Measurements from ENCODE around the gene ITPK1. TPM values are rescaled to one million over a fixed set of nuclear protein-coding genes. Genes with fewer than 3 reads are reported as not detected.
"Not testable (repeated sequence)": the region's sequence is repeated elsewhere in the genome, so short reads cannot be mapped to it uniquely, and the experiment has no call there.

The ITPK1 gene
- total RNA-seq, 1 experiment from 2014 or later, result 10.2 TPM

GRCh38 chr14:93084866-93085857 lies 30.6 kb downstream of the ITPK1 start:
- DNase-seq (ENCODE audit: low read depth), result no peak

- DNase-seq (ENCODE audit: low read depth), result no peak
These were observed 31.3 kb downstream of the ITPK1 start for GRCh38 chr14:93084402-93084801.

GRCh38 chr14:93083917-93084316 lies 31.8 kb downstream of the ITPK1 start:
- no peak for DNase-seq (ENCODE audit: low read depth)

- DNase-seq (ENCODE audit: low read depth), result no peak
These were observed 33.1 kb downstream of the ITPK1 start for GRCh38 chr14:93082576-93083001.

- DNase-seq (ENCODE audit: low read depth), result no peak
These were observed 33.7 kb downstream of the ITPK1 start for GRCh38 chr14:93081876-93082570.

GRCh38 chr14:93079865-93080403 lies 35.8 kb downstream of the ITPK1 start:
- DNase-seq (ENCODE audit: low read depth), result no peak

- DNase-seq (ENCODE audit: low read depth), result no peak
These were observed 36.4 kb downstream of the ITPK1 start for GRCh38 chr14:93079321-93079720.

- DNase-seq (ENCODE audit: low read depth), result no peak
These were observed 36.9 kb downstream of the ITPK1 start for GRCh38 chr14:93078870-93079269.

GRCh38 chr14:93076755-93077154 lies 39.0 kb downstream of the ITPK1 start:
- DNase-seq (ENCODE audit: low read depth), result no peak

- DNase-seq (ENCODE audit: low read depth), result no peak
These were observed 39.8 kb downstream of the ITPK1 start for GRCh38 chr14:93075891-93076290.

GRCh38 chr14:93073910-93074769 lies 41.6 kb downstream of the ITPK1 start:
- no peak for DNase-seq (ENCODE audit: low read depth)

- DNase-seq (ENCODE audit: low read depth), result no peak
These were observed 42.4 kb downstream of the ITPK1 start for GRCh38 chr14:93073358-93073707.

GRCh38 chr14:93072659-93073357 lies 42.9 kb downstream of the ITPK1 start:
- DNase-seq (ENCODE audit: low read depth), result no peak

- DNase-seq (ENCODE audit: low read depth), result no peak
These were observed 47.0 kb downstream of the ITPK1 start for GRCh38 chr14:93068711-93069110.

GRCh38 chr14:93067088-93067487 lies 48.6 kb downstream of the ITPK1 start:
- no peak for DNase-seq (ENCODE audit: low read depth)

- DNase-seq (ENCODE audit: low read depth), result no peak
These were observed 50.4 kb downstream of the ITPK1 start for GRCh38 chr14:93065272-93065730.

GRCh38 chr14:93064411-93065271 lies 51.1 kb downstream of the ITPK1 start:
- no peak for DNase-seq (ENCODE audit: low read depth)

- DNase-seq (ENCODE audit: low read depth), result no peak
These were observed 52.3 kb downstream of the ITPK1 start for GRCh38 chr14:93063393-93063792.

- DNase-seq (ENCODE audit: low read depth), result no peak
These were observed 52.8 kb downstream of the ITPK1 start for GRCh38 chr14:93062890-93063289.

- DNase-seq (ENCODE audit: low read depth), result not testable (repeated sequence)
These were observed 53.7 kb downstream of the ITPK1 start for GRCh38 chr14:93062013-93062412.

Measured in M059J (cell line).